ENCODE results near the gene FUT2.
A peak's percentile ranks its signal among the peaks of the same experiment; 100 is the strongest.

Gene FUT2

GRCh38 chr19:48668332-48668731 lies 27.4 kb upstream of the FUT2 start (continued):
- no peak for TF ChIP-seq SETDB1 (IDR thresholded peaks at IDR 0.05; ENCODE audit: insufficient read length, low read length)
- TF ChIP-seq KLF7 (tag by site-specific recombination; IDR thresholded peaks at IDR 0.05; ENCODE audit: borderline replicate concordance): no peak
- no peak for TF ChIP-seq TCF7L2 (IDR thresholded peaks at IDR 0.05; ENCODE audit: borderline replicate concordance, low read depth, low read length)
- no peak for TF ChIP-seq ZNF10 (tag by site-specific recombination; IDR thresholded peaks at IDR 0.05)

- Histone ChIP-seq H3K9me3 (ENCODE audit: control insufficient read depth, insufficient read depth, low read depth, low read length) (no peaks in the 10 kb centered on the region), H3K4me3 (ENCODE audit: low read depth, low read length) (no peak overlapping the region), H3K4me1 (ENCODE audit: control insufficient read depth, insufficient read depth, low read length) (no peaks in the 10 kb centered on the region), H3K27ac (ENCODE audit: extremely low read depth, low read depth, low read length) (no peak overlapping the region), H3K36me3 (ENCODE audit: control insufficient read depth in 2 of 2, insufficient read depth in 1 of 2, low read length in 2 of 2) (no peaks in the 10 kb centered on the region)
- ChIA-PET CTCF (interaction anchor here (1.0 to 1.8 kb wide), 2 partner anchors 9 to 530 kb away, joined by 3 to 4 read pairs; no protein-coding TSS in a partner anchor), POLR2A (no interaction called here)
- TF ChIP-seq ZNF513 (tag by site-specific recombination; IDR thresholded peaks at IDR 0.05) (peak; percentile 92), ZNF518A (tag by site-specific recombination; conservative IDR thresholded peaks at IDR 0.05; ENCODE audit: low read depth) (no peak), PRDM4 (tag by site-specific recombination; IDR thresholded peaks at IDR 0.05) (0 out of 2 replicates have a peak, but pooled peaks have one; percentile 14), ZNF654 (tag by site-specific recombination; IDR thresholded peaks at IDR 0.05; ENCODE audit: low read depth) (no peak), ZNF560 (tag by site-specific recombination; IDR thresholded peaks at IDR 0.05; ENCODE audit: borderline replicate concordance) (no peak)
Measured at GRCh38 chr19:48668761-48669160, 27.0 kb upstream of the FUT2 start.

- Histone ChIP-seq H3K4me1 (ENCODE audit: control insufficient read depth, insufficient read depth, low read length) (no peaks in the 10 kb centered on the region), H3K9me3 (ENCODE audit: control insufficient read depth, insufficient read depth, low read depth, low read length) (no peaks in the 10 kb centered on the region), H3K27ac (ENCODE audit: extremely low read depth, low read depth, low read length) (no peak overlapping the region), H3K36me3 (ENCODE audit: control insufficient read depth in 2 of 2, insufficient read depth in 1 of 2, low read length in 2 of 2) (no peaks in the 10 kb centered on the region), H3K4me3 (ENCODE audit: low read depth, low read length) (no peak overlapping the region)
- ChIA-PET CTCF (interaction anchor here (1.1 kb wide), 1 partner anchor 125 kb away, joined by 3 read pairs; no protein-coding TSS in a partner anchor), POLR2A (no interaction called here)
- TF ChIP-seq ZNF112 (tag by site-specific recombination; IDR thresholded peaks at IDR 0.05): no peak
- peak; percentile 84 for TF ChIP-seq ZNF513 (tag by site-specific recombination; IDR thresholded peaks at IDR 0.05)
Measured at GRCh38 chr19:48669903-48670668, 25.7 kb upstream of the FUT2 start.

Data from HEK293 (cell line).